Pancreas (tissue), 10 donors: ENCODE data around the gene KCNRG. TPM values are rescaled to one million over a fixed set of nuclear protein-coding genes. Genes with fewer than 3 reads are reported as not detected.
"Not testable (repeated sequence)": the region's sequence is repeated elsewhere in the genome, so short reads cannot be mapped to it uniquely, and the experiment has no call there.

Experiments
- ATAC-seq, 4 donors: fragments of 200-7000 bp; cut with Tn5 transposase; one replicate each; pipeline versions ENCODE4 v1.8.0 to v1.9.1; 2020; ENCODE audit warnings: mild to moderate bottlenecking in 4 of 4, moderate library complexity in 4 of 4
- DNase-seq, 6 donors: peaks; one replicate each; pipeline ENCODE4 v3.0.0-alpha.2; 2020
- FAIRE-seq: peaks from 2 replicates; lab custom pipeline; 2012; peaks lifted over from hg19 to GRCh38; lab: Jason Lieb, UNC
- H3K27ac ChIP-seq, 4 donors: fragments of 200-600 bp; sonication (generic); 1 replicate in 3 of 4; 2 replicates in 1 of 4; pipeline versions ENCODE4 v1.5.0 to v1.8.0; 2020
- H3K27me3 ChIP-seq, 4 donors: fragments of 200-600 bp; one replicate each; pipeline ENCODE4 v1.8.0; 2021
- H3K36me3 ChIP-seq, 3 donors: fragments of 200-600 bp; sonication (generic) in 1 of 3; one replicate each; pipeline versions ENCODE4 v1.5.0 to v1.8.0; 2020 to 2021
- H3K4me1 ChIP-seq, 3 donors: fragments of 200-600 bp; one replicate each; pipeline ENCODE4 v1.8.0; 2021
- H3K4me3 ChIP-seq, 4 donors: fragments of 200-600 bp; sonication (generic) in 2 of 4; one replicate each; pipeline versions ENCODE4 v1.5.0 to v1.8.0; 2020 to 2021
- H3K9me3 ChIP-seq, 4 donors: fragments of 200-600 bp; one replicate each; pipeline ENCODE4 v1.8.0; 2021
- CTCF ChIP-seq, 4 donors: fragments of 200-600 bp; sonication (generic) in 3 of 4; IDR thresholded peaks; one replicate each; pipeline versions ENCODE4 v1.5.0 to v1.8.0; 2021; ENCODE audit warnings: antibody characterized with exemption in 4 of 4
- WGBS, 2 donors: extraction: QIAGEN DNeasy Blood & Tissue Kit; methylation state at CpG; one replicate each; pipeline ENCODE4 v1.1.7; 2013; 5-methylcytosine and 5-hydroxymethylcytosine counted together
- intact Hi-C, 3 donors: fragments of 100-400 bp; cut with DNase I; formaldehyde crosslinking; loops; one replicate each; pipeline versions ENCODE4 v1.11.1 to v1.14.2; 2022
- polyA plus RNA-seq, 2 donors: library from polyadenylated mRNA; stranded (reverse); fragments of 200-250 nt; gene quantifications; one replicate each; pipeline ENCODE4 v1.2.3, GENCODE V29; 2013
- total RNA-seq, 6 donors: library from RNA; stranded (reverse); fragmentation: NEBNext Ultra II Directional in 4 of 6; extraction: Animal tissue kit (Norgen Biotek cat#: 25700) in 4 of 6; gene quantifications; one replicate each; pipeline versions ENCODE4 v1.2.1 to v1.2.4, GENCODE V29; 2021 to 2023
- donor health status: healthy with polysubstance abuse.
- donor health status: DM: no; HTN: no; CAD: no; lungs with moderate emphysema.
- donor health status: DM: no; HTN: no; CAD: no.
- donor health status: control.
- donor health status: control.
- donor health status: Bipolar disorder and iron deficiency.
- donor health status: DM: yes; HTN: yes; CAD: no.
- donor health status: DM: no; HTN: no; CAD: no.
- donor health status: DM: no; HTN: no; CAD: no.
- donor health status: DM: yes; HTN: yes; CAD: no.

Gene KCNRG
- total and polyA plus RNA-seq, 8 donors, result 0.16 to 0.52 (median 0.30) TPM; not detected in 1

- ATAC-seq (peak; percentile 66 to 91 (median 90)), FAIRE-seq (no peak), DNase-seq (peak; percentile 39 to 88 (median 72))
- H3K4me1 ChIP-seq, result peaks cover 0 to 5% (median 0%) of the 10 kb centered on the region in 3 donors
- no peaks in the 10 kb centered on the region for H3K9me3 ChIP-seq
- 36 to 39% methylated on average over 8 of the region's 8 CpGs for WGBS, 2 donors
- peak overlapping the region in 1 of 4 donors; percentile 23 for H3K27ac ChIP-seq
- H3K27me3 ChIP-seq, result no peaks in the 10 kb centered on the region
- intact Hi-C loops, result no loop called here
- no peak overlapping the region for H3K4me3 ChIP-seq
- no peaks in the 10 kb centered on the region for H3K36me3 ChIP-seq
- TF ChIP-seq CTCF (IDR thresholded peaks at IDR 0.05), result peak; percentile 66 to 87 (median 74)
These were observed 38.7 kb upstream of the KCNRG start for GRCh38 chr13:49976314-49977258.

DNA sequence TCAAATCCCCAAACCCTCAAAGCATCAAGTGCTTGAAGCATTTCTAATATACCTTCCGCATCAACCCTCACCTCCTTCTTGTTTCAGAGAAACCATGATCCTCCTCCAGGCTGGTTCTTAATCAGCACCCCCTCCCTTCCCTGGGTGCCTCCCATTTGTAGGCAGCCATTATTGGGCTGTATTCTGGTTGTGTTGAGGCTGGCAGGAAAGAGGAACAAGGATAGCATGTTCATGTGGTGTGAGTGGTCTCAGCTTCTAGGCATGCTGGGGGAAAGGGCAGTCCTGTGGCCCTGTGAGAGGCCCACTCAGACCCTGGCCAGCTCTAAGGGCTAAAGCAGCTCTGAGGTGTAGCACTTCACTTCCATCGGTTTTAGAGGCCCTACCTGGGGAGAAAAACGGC is 37.3 kb upstream of the KCNRG start:
- H3K36me3 ChIP-seq, result no peaks in the 10 kb centered on the region
- FAIRE-seq (no peak), DNase-seq (no peak), ATAC-seq (no peak)
- no peak overlapping the region for H3K27ac ChIP-seq
- 76 to 86% methylated on average over 3 of the region's 3 CpGs for WGBS, 2 donors
- H3K4me3 ChIP-seq, result no peak overlapping the region
- no peaks in the 10 kb centered on the region for H3K27me3 ChIP-seq
- no peak for TF ChIP-seq CTCF (IDR thresholded peaks at IDR 0.05)
- intact Hi-C loops, result no loop called here
- H3K4me1 ChIP-seq, result peaks cover 0 to 3% (median 0%) of the 10 kb centered on the region in 3 donors
- no peaks in the 10 kb centered on the region for H3K9me3 ChIP-seq

GRCh38 chr13:49980266-49980665 is 35.0 kb upstream of the KCNRG start:
- no peak overlapping the region for H3K27ac ChIP-seq
- no peaks in the 10 kb centered on the region for H3K36me3 ChIP-seq
- H3K4me3 ChIP-seq, result no peak overlapping the region
- no peak for DNase-seq
- FAIRE-seq, result no peak
- no peaks in the 10 kb centered on the region for H3K9me3 ChIP-seq
- intact Hi-C loops, result no loop called here
- TF ChIP-seq CTCF (IDR thresholded peaks at IDR 0.05), result no peak
- peaks cover 2% of the 10 kb centered on the region in 3 donors for H3K4me1 ChIP-seq
- H3K27me3 ChIP-seq, result no peaks in the 10 kb centered on the region
- ATAC-seq, result no peak

- Histone ChIP-seq H3K9me3 (no peaks in the 10 kb centered on the region), H3K27me3 (no peaks in the 10 kb centered on the region), H3K4me3 (no peak overlapping the region), H3K27ac (no peak overlapping the region), H3K4me1 (peaks cover 3 to 8% (median 5%) of the 10 kb centered on the region in 3 donors), H3K36me3 (no peaks in the 10 kb centered on the region)
- 22 to 38% methylated on average over 2 of the region's 2 CpGs for WGBS, 2 donors
- intact Hi-C loops, result no loop called here
- DNase-seq (no peak), ATAC-seq (peak in 3 of 4 donors; percentile 27 to 77 (median 76)), FAIRE-seq (no peak)
- no peak for TF ChIP-seq CTCF (IDR thresholded peaks at IDR 0.05)
These were observed 30.1 kb upstream of the KCNRG start for GRCh38 chr13:49985129-49985528.

DNA sequence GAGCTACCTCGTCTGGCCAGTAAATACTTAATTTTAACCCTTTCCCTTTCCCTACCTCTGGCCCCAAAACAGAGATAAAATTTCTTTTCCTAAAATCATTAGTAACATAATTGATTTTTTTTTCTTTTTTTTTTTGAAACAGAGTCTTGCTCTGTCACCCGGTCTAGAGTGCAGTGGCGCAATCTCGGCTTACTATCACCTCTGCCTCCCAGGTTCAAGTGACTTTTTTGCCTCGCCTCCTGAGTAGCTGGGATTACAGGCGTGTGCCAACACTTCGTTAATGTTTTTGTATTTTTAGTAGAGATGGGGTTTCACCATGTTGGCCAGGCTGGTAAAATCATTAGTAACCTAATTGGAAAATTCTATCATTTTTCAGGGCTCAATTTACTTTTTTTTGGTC is 28.8 kb upstream of the KCNRG start:
- Histone ChIP-seq H3K27me3 (no peaks in the 10 kb centered on the region), H3K36me3 (no peaks in the 10 kb centered on the region), H3K9me3 (no peaks in the 10 kb centered on the region), H3K4me1 (peaks cover 3 to 8% (median 5%) of the 10 kb centered on the region in 3 donors), H3K4me3 (no peak overlapping the region), H3K27ac (no peak overlapping the region)
- 78 to 79% methylated on average over 7 of the region's 7 CpGs for WGBS, 2 donors
- FAIRE-seq (no peak), DNase-seq (no peak), ATAC-seq (no peak)
- intact Hi-C loops, result no loop called here
- no peak for TF ChIP-seq CTCF (IDR thresholded peaks at IDR 0.05)

GRCh38 chr13:49990612-49991011 is 24.6 kb upstream of the KCNRG start:
- ATAC-seq, H3K9me3 ChIP-seq, H3K4me3 ChIP-seq, H3K27ac ChIP-seq, intact Hi-C loops, FAIRE-seq, H3K36me3 ChIP-seq, H3K4me1 ChIP-seq, DNase-seq, H3K27me3 ChIP-seq: not testable (repeated sequence)
- 75 to 88% methylated on average over 6 of the region's 6 CpGs for WGBS, 2 donors
